IPS DF 6.9 (cell line): ENCODE measurements around the gene OR6A2.
"Not testable (repeated sequence)": the region's sequence is repeated elsewhere in the genome, so short reads cannot be mapped to it uniquely, and the experiment has no call there.

Source experiments
- DNase-seq: peaks from one replicate; pipeline ENCODE4 v3.0.0-alpha.2; 2013; ENCODE audit warnings: low read depth, low spot score
- H3K27ac ChIP-seq: one replicate; pipeline ENCODE4 v1.5.1; 2013; ENCODE audit warnings: low read length, control low read depth
- H3K27me3 ChIP-seq: 2 replicates; pipeline ENCODE4 v1.6.1; 2013; ENCODE audit warnings: mild to moderate bottlenecking, low read length; ENCODE audit not compliant: control insufficient read depth, insufficient read depth
- H3K36me3 ChIP-seq: 2 replicates; pipeline ENCODE4 v1.6.1; 2013; ENCODE audit warnings: low read length; ENCODE audit not compliant: control insufficient read depth, insufficient read depth
- H3K4me1 ChIP-seq: 2 replicates; pipeline ENCODE4 v1.6.1; 2013; ENCODE audit warnings: low read length; ENCODE audit not compliant: control insufficient read depth, insufficient read depth
- H3K4me3 ChIP-seq: 2 replicates; pipeline ENCODE4 v1.5.1; 2013; ENCODE audit warnings: mild to moderate bottlenecking, low read length
- H3K9me3 ChIP-seq: 2 replicates; pipeline ENCODE4 v1.6.1; 2013; ENCODE audit warnings: low read length, inconsistent platforms; ENCODE audit not compliant: control insufficient read depth, insufficient read depth
- WGBS: extraction: QIAGEN DNeasy Blood & Tissue Kit; methylation state at CpG from one replicate; pipeline ENCODE4 v1.1.7; 2013; ENCODE audit warnings: mixed read lengths, missing lambda C conversion rate; ENCODE audit not compliant: insufficient read length, insufficient coverage; 5-methylcytosine and 5-hydroxymethylcytosine counted together

Gene OR6A2

DNA sequence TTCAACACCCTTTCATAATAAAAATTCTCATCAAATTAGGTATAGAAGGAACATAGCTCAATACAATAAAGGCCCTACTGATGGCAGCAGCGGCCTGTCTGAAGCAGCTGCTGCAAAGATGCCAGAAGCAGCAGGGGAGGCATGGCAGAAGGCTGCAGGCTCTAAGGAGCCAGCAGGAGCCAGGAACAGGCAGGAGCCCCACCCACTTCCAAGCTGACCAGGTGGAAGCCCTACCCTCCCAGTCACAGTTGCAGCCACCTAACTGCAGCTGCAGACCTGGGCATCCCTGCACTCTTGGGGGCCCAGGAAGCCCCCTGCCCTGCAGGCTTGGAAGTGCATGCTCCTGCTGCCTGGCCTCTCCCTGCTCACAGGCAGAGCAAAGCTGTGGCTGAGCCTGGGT is 18.2 kb upstream of the OR6A2 start:
- no CpG with 5 or more reads among the region's 1 CpG for WGBS
- H3K27me3 ChIP-seq, result no peaks in the 10 kb centered on the region
- no peaks in the 10 kb centered on the region; the same call in 1 of the 2 replicates for H3K36me3 ChIP-seq
- H3K4me3 ChIP-seq, result no peak overlapping the region
- H3K9me3 ChIP-seq, result 0 out of 2 replicates have a peak, but pooled peaks cover 1% of the 10 kb centered on the region
- H3K4me1 ChIP-seq, result no peaks in the 10 kb centered on the region; the same call in 1 of the 2 replicates
- no peak for DNase-seq
- no peak overlapping the region for H3K27ac ChIP-seq

DNA sequence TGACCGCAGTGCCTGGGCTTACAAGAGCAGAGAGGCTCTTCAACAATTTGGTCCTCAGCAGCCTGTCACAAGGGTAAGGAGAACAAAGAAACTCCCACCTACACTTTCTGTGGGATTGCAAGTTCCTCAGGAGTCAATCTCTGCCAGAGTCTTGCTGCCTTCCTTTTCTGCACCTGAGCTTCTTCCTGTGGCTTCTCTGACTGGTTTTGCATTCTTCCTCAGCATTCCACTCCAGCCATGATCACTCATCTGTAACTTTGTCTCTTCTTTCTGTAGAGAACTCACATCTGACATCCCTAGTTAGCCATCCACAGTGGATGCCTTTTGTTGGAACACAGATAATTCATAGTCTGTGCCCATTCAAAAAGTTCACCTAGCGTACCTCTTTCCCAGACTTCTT is 14.2 kb upstream of the OR6A2 start:
- no peaks in the 10 kb centered on the region for H3K27me3 ChIP-seq
- no peak overlapping the region for H3K27ac ChIP-seq
- no CpG with 5 or more reads among the region's 2 CpGs for WGBS
- no peaks in the 10 kb centered on the region for H3K36me3 ChIP-seq
- DNase-seq, result no peak
- H3K4me1 ChIP-seq, result no peaks in the 10 kb centered on the region
- H3K4me3 ChIP-seq, result no peak overlapping the region
- no peaks in the 10 kb centered on the region for H3K9me3 ChIP-seq

DNA sequence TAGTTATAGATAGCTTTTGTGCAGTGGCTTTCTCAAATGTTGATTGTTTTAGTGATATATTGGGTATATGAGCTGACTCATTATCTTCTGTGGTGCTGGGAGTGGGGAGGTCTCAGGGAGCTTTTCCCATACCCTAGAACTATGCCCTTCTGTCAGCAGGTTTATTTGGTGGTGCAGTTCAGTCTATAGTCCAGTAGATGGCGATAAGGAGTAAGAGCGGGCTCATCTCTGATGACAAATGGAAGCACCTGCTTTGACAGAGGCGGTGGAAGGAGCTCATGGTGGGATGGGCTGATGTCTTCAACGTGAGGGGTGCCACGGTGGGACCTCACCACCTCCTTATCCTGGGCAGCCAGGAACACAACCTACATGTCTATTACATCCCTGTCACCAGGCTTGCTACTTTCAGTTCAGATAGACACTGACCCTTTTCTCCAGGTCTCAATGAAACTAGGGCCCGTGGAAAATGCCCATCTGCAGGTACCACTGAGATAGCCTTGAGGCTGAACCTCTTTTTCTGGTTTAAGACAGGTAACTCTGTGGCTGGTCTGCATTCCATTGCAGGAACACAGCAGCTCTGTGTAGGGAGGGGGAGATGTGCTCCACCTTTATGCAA is 13.0 kb upstream of the OR6A2 start:
- no CpG with 5 or more reads among the region's 6 CpGs for WGBS
- Histone ChIP-seq H3K9me3 (no peaks in the 10 kb centered on the region), H3K4me3 (no peak overlapping the region), H3K36me3 (no peaks in the 10 kb centered on the region), H3K4me1 (no peaks in the 10 kb centered on the region), H3K27ac (no peak overlapping the region), H3K27me3 (no peaks in the 10 kb centered on the region)
- DNase-seq, result no peak

DNA sequence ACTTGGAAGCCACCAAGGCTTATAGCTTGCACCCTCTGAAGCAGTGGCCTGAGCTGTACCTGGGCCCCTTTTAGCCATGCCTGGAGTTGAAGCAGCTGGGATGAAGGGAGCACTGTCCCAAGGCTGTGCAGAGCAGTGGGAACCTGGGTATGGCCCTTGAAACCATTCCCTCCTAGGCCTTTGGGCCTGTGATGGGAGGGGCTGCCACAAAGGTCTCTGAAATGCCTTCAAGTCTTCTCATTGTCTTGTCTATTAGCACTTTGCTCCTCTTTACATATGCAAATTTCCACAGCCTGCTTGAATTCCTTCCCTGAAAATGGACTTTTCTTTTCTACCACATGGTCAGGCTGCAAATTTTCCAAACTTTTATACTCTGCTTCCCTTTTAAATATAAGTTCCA is 1.6 kb upstream of the OR6A2 start:
- not testable (repeated sequence) for H3K36me3 ChIP-seq, H3K4me3 ChIP-seq, H3K9me3 ChIP-seq, H3K4me1 ChIP-seq, H3K27ac ChIP-seq, H3K27me3 ChIP-seq, DNase-seq

DNA sequence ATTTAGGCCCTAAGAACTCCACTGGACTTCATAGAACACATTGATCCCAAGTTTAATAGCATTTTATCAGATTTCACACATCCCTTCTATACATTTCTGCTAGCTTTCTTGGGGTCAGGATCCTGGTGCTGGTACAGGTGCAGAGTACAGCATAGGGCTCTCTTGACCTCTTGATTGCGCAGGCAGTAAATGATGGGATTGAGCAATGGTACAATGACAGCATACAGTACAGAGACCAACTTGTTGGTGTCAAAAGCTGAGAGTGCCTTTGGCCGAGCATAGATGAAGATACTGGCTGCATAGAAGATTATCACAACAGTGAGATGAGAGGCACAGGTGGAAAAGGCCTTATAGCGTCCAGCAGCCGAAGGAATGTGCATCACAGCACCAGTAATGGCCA is 4.8 kb downstream of the OR6A2 start:
- no CpG with 5 or more reads among the region's 4 CpGs for WGBS
- no peaks in the 10 kb centered on the region for H3K4me1 ChIP-seq
- no peak overlapping the region for H3K27ac ChIP-seq
- no peaks in the 10 kb centered on the region for H3K36me3 ChIP-seq
- DNase-seq, result no peak
- H3K9me3 ChIP-seq, result no peaks in the 10 kb centered on the region
- no peaks in the 10 kb centered on the region for H3K27me3 ChIP-seq
- no peak overlapping the region for H3K4me3 ChIP-seq

DNA sequence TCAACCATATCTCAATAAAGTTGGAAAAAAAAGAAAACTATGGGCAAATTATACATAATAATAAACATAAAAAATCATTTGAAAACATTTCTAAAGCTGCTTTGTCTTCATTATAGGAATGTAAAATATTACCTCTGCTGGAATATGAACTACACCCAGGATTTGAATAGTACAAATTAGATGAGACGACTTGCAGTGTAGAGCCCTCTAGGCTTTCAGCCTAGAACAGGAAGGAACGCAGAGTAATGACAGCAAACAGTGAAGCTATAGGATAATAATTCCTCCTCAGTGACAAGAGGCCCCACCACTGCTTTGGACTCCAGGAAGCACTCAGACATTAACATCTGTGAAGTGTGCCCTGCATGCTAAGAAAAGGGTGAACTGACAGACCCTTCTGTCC is 8.9 kb downstream of the OR6A2 start:
- WGBS, result no CpG with 5 or more reads among the region's 2 CpGs

DNA sequence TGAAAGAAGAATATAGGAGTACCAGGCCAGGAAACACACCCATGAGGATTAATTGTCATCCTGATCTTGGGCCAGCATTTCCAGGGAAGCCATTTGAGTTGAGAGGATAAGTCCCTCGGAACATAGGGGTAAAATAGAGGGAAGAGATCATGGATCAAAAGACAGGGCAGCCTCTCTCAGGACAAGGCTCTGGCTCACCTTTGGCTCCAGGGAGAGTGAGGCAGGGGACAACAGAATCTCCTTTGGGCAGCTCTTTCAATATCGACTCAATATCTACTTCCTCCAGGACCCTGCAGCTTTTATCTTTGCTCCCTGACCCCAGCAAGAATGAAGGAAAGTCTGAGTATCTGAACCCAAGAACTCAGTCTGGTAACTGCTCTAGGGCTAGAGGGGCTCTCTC is 16.8 kb downstream of the OR6A2 start, which contains the start of gene OR2AG1:
TSS of gene OR2AG1 (plus strand) at position 301 of the 400 bp plus-strand sequence. CDS start 2,018 bp downstream, outside the sequence.
- DNase-seq, result no peak
- Histone ChIP-seq H3K27ac (no peak within 1 kb of the TSS), H3K9me3 (no peaks in the 10 kb centered on the region), H3K4me1 (no peaks in the 10 kb centered on the region), H3K27me3 (no peaks in the 10 kb centered on the region), H3K4me3 (no peak within 1 kb of the TSS), H3K36me3 (no peaks in the 10 kb centered on the region)
- WGBS, result no CpG with 5 or more reads among the region's 2 CpGs

More for the DNA sequence above, 8.9 kb downstream of the OR6A2 start:
- no peaks in the 10 kb centered on the region for H3K36me3 ChIP-seq
- H3K9me3 ChIP-seq, result no peaks in the 10 kb centered on the region
- no peaks in the 10 kb centered on the region for H3K27me3 ChIP-seq
- DNase-seq, result no peak
- H3K27ac ChIP-seq, result no peak overlapping the region
- H3K4me3 ChIP-seq, result no peak overlapping the region
- H3K4me1 ChIP-seq, result no peaks in the 10 kb centered on the region

DNA sequence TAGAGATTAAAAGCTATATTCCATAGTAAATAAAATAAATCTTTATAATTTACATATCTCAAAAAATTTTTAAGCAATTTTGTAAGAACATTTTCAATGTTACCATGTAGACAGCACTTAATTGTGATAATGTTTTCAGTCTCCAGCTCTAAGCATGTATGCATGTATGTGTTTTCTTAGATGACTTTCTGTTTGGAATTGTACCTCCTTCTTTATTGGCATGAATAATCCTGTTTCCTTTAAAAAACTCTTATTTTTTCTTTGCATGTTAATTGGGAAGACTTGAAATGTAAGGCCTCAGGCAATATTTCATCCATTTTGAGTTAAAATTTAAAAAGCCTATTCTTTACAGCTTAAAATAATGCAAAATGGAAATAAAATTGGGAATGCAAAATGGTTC is 18.7 kb downstream of the OR6A2 start:
- no peaks in the 10 kb centered on the region for H3K36me3 ChIP-seq
- no peaks in the 10 kb centered on the region for H3K9me3 ChIP-seq
- H3K4me3 ChIP-seq, result no peak overlapping the region
- H3K27me3 ChIP-seq, result no peaks in the 10 kb centered on the region
- no peak for DNase-seq
- no peak overlapping the region for H3K27ac ChIP-seq
- no peaks in the 10 kb centered on the region for H3K4me1 ChIP-seq

DNA sequence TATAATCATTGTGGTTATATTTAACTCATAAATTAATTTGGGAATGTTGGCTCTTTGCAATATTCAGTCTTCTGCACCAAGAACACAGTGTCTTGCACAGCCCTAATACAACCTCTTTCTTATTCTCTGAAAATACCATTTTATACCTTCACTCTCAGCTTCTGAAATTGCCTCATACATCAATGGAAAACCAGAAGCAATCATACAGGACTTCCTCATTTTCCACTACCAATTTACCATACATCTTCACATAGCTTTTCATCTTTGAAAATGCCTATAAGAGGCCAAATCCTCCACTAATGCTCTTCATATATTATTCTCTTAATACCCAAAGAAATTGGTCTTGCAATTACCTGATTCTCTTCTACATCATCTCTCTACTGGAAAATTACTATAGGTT is 21.0 kb downstream of the OR6A2 start:
- H3K4me1 ChIP-seq, result no peaks in the 10 kb centered on the region
- H3K36me3 ChIP-seq, result no peaks in the 10 kb centered on the region
- H3K9me3 ChIP-seq, result no peaks in the 10 kb centered on the region
- no peak for DNase-seq
- H3K27me3 ChIP-seq, result no peaks in the 10 kb centered on the region
- H3K4me3 ChIP-seq, result no peak overlapping the region
- no peak overlapping the region for H3K27ac ChIP-seq

DNA sequence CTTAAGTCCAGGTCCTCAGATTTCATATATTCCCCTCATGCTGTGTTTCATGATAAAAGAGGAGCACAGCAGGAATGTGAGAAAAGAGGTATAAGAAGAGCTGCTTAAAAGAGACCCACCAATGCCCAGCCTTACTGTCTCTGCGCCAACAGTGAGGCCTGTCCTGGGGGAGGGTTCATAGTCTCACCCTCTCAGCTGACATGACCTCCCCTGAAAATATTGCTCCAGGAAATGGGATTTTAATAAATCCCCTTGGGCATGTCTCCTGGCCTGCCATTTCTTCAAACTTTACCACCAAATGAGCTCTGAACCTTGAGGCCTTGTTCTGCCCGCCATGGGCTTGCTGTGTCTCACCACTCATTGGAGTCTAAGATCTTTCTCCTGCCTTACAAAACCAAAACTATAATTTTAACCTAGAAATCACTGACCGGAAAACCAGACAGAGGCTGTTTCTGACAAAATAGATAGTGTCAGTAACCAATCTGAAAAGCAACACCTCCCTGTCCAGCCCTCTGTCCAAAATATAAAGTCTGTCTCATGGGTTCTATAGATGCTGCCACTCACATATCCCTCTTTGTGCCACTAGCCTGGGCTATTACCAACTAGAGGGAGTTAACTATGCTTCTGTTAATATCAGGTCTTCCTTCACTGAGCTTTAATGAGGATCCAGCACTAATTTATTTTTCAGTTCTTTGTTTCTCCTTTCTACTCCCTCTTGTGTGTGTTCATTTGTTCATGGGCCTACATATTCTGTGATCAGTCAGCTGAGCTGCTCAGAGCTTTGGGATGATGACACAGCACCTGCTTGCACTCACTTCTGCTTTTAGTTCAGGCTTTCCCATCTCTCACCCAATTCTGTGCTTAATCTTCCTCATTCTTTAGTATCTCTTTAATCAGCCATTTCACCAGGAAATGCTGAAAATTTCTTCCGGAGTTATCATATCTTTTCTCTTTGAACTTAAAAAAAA is 27.3 kb downstream of the OR6A2 start, which contains the start of gene OR2AG2:
TSS of gene OR2AG2 (minus strand) at position 51 of the 968 bp plus-strand sequence. CDS start 3,019 bp downstream, outside the sequence.
- Histone ChIP-seq H3K4me1 (no peaks in the 10 kb centered on the region), H3K27ac (no peak within 1 kb of the TSS), H3K4me3 (no peak within 1 kb of the TSS), H3K27me3 (no peaks in the 10 kb centered on the region), H3K9me3 (no peaks in the 10 kb centered on the region), H3K36me3 (no peaks in the 10 kb centered on the region)
- no peak for DNase-seq
- no CpG with 5 or more reads among the region's 4 CpGs for whole genome bisulfite sequencing
